Cardiac muscle cell (in vitro differentiated cells and primary cell): ENCODE data around the gene PBX1. TPM values are rescaled to one million over a fixed set of nuclear protein-coding genes. Genes with fewer than 3 reads are reported as not detected.

Experiments used
- DNase-seq, 2 donors: peaks; one replicate each; pipeline versions ENCODE4 v3.0.0 to v3.0.0-alpha.2; 2010 to 2017; ENCODE audit warnings: low read depth in 1 of 2, low spot score in 1 of 2
- H3K27ac ChIP-seq: fragments of 200-600 bp; sonication (generic); 2 replicates; pipeline ENCODE4 v1.5.1; 2016
- H3K27me3 ChIP-seq: fragments of 200-600 bp; sonication (generic); 2 replicates; pipeline ENCODE4 v1.6.0; 2016; ENCODE audit warnings: control low read depth
- H3K36me3 ChIP-seq: fragments of 200-600 bp; sonication (generic); 2 replicates; pipeline ENCODE4 v1.5.1; 2016; ENCODE audit warnings: control low read depth
- H3K4me1 ChIP-seq: fragments of 200-600 bp; sonication (generic); 2 replicates; pipeline ENCODE4 v1.8.1; 2017; ENCODE audit warnings: low read depth, mild to moderate bottlenecking, mixed run types
- H3K4me3 ChIP-seq: fragments of 200-600 bp; sonication (generic); 2 replicates; pipeline ENCODE4 v1.5.1; 2016; ENCODE audit warnings: mild to moderate bottlenecking
- H3K9me3 ChIP-seq: fragments of 200-600 bp; sonication (generic); 2 replicates; pipeline ENCODE4 v1.5.1; 2017; ENCODE audit warnings: low read depth, mild to moderate bottlenecking, control low read depth
- polyA plus RNA-seq: library from polyadenylated mRNA; unstranded; fragments of >200 nt; fragmentation: Nextera tagmentation; extraction: Ambion mirVana; gene quantifications from 2 replicates; pipeline ENCODE4 v1.2.1, GENCODE V29; 2016
- total RNA-seq: library from RNA; depleted of rRNA; stranded (reverse); fragments of >200 nt; gene quantifications from 2 replicates; pipeline ENCODE4 v1.2.3, GENCODE V29; 2016
- TF ChIP-seq, protein P1 (sequence below): IDR thresholded peaks from 2 replicates; pipeline ENCODE4 v1.5.1; 2012; ENCODE audit warnings: low read depth, mild to moderate bottlenecking, low read length

The PBX1 gene
- total and polyA plus RNA-seq, 2 experiments from 2014 or later: 43.5 to 182 TPM

DNA sequence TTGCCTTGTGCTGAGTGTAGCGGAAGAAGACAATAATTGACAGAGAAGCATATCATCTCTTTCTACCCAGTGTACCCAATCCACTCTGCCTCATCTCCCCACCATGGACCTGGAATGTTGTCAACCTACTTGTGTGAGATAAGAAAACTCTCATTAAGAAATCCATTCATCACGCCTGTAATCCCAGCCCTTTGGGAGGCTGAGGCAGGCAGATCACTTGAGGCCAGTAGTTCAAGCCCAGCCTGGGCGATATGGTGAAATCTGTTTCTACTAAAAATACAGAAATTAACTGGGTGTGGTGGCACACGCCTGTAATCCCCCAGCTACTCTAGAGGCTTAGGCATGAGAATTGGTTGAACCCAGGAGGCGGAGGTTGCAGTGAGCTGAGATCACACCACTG is 209.6 kb downstream of the PBX1 start:
- Histone ChIP-seq H3K36me3 (no peaks in the 10 kb centered on the region), H3K9me3 (no peaks in the 10 kb centered on the region), H3K4me3 (no peak overlapping the region), H3K4me1 (peaks cover 53% of the 10 kb centered on the region), H3K27ac (peak overlapping the region; percentile 65), H3K27me3 (no peaks in the 10 kb centered on the region)
- TF ChIP-seq, protein P1, sequence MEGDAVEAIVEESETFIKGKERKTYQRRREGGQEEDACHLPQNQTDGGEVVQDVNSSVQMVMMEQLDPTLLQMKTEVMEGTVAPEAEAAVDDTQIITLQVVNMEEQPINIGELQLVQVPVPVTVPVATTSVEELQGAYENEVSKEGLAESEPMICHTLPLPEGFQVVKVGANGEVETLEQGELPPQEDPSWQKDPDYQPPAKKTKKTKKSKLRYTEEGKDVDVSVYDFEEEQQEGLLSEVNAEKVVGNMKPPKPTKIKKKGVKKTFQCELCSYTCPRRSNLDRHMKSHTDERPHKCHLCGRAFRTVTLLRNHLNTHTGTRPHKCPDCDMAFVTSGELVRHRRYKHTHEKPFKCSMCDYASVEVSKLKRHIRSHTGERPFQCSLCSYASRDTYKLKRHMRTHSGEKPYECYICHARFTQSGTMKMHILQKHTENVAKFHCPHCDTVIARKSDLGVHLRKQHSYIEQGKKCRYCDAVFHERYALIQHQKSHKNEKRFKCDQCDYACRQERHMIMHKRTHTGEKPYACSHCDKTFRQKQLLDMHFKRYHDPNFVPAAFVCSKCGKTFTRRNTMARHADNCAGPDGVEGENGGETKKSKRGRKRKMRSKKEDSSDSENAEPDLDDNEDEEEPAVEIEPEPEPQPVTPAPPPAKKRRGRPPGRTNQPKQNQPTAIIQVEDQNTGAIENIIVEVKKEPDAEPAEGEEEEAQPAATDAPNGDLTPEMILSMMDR: no peak
- DNase-seq: no peak

DNA sequence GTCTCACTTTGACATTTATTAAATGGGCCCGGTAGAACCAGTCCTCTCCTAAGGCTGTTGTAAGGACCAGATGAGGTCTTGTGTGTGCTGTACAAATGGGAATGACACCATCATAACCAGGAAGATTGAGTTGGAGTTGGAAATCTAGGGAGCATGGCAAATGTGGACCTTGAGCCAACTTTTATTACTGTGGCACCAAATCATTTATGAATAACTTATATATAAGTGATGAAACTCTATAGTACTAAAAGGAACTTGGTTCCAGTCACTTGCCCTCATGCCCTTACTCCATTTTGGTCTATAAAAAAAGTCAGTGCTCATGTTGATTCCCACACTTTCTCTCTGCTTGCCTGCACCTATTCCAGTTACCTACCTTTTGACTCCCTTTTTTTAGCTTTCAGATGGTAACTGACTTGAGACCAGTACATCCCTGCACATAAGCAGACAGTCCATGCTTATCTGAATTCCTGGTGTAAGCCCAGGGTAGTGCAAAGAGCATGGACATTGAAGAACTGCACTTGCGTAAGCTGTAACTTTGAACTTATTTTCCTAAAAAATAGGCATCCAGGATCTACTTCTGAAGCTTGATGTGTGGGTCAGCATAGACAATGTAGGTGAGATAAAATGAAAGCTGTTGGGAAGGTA is 210.6 kb downstream of the PBX1 start:
- Histone ChIP-seq H3K4me1 (peaks cover 57% of the 10 kb centered on the region), H3K4me3 (no peak overlapping the region), H3K9me3 (no peaks in the 10 kb centered on the region), H3K27ac (peak overlapping the region; percentile 93), H3K27me3 (no peaks in the 10 kb centered on the region), H3K36me3 (no peaks in the 10 kb centered on the region)
- TF ChIP-seq, protein P1: no peak
- no peak for DNase-seq

DNA sequence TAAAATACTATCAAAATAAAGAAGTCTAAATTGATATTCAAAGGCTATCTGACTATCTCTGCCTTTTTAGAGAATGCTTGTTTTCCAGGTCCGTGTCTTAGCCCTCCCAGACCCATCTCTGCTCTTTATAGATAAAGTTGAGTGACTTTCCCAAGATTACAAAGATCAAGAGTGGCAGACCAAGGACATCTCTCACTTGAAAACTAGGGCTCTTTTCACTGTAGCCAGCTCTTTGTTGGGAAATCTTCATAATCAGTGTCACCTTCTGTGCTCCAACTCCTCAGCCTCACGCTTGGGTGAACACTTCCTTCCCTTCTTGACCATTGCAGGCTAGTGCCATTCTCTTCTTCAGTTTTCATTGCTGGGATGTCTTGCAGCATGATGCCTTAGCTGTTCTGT is 211.1 kb downstream of the PBX1 start:
- H3K4me1 ChIP-seq: peaks cover 58% of the 10 kb centered on the region
- TF ChIP-seq, protein P1: no peak
- H3K36me3 ChIP-seq: no peaks in the 10 kb centered on the region
- no peak overlapping the region for H3K4me3 ChIP-seq
- no peaks in the 10 kb centered on the region for H3K9me3 ChIP-seq
- DNase-seq: no peak
- peak overlapping the region; percentile 93 for H3K27ac ChIP-seq
- no peaks in the 10 kb centered on the region for H3K27me3 ChIP-seq

DNA sequence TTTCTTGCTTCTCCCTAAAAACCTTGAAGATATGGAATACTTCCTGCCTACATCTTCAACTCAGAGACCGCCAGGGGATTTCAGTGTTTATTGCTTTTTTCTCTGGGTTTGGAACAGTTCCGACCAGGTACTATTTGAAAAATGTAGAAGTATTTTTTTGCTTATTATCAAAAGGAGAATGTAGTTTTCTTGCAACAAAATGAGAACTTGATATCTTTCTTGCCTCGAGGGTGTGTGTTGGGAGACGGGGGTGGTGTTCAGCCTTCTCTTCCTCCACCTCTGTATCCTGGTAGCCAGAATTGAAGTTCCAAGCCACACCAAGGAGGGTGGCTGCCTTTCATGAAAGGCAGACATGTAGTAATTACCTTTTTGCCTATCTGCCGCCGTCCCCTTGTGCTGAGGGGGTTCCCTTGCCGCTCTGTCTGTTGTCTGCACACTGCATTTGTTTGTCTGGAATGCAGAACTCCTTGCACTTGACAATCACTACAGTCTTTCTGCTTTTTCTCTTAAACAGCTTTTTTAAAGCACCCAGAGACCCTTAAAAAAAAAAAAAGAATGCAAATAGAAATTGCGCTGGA is 212.1 kb downstream of the PBX1 start:
- Histone ChIP-seq H3K27ac (peak overlapping the region; percentile 93), H3K4me1 (peaks cover 64% of the 10 kb centered on the region), H3K9me3 (no peaks in the 10 kb centered on the region), H3K36me3 (no peaks in the 10 kb centered on the region), H3K4me3 (no peak overlapping the region), H3K27me3 (no peaks in the 10 kb centered on the region)
- peak in 1 of 2 donors; percentile 37 for DNase-seq
- TF ChIP-seq, protein P1: no peak

DNA sequence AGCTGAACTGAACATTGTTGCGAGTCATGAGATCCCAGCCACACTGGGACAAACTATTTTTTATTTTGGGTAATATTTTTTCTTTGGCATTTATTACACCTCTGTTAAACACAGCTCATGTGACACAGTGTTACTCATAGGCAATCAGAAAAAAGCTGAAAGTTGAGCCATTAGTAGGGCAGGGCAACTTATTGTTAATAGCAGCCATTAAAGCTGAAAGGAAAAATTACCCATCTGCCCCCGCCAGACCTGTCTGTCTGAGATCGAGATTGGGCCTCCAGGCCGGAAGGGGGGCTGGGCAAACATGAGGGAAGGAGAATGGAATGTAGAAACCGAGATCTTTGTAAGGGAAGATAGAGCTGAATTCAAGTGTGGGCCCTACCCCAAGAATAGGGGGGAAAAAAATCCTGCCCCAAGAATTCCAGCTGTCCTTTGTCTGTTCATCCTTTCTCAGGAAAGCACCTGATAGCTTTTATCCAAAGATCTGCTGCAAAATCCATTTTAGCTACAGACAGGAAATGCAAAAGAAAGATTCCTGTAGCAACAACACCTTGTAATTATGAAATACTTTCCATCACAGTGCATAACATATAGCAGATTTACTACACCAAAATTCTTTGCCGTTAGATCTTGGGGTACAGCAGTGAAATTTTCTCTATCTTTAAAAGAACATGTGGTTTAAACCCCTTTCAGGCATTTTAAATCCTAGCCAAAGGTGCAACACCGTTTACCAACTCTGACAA is 212.8 kb downstream of the PBX1 start:
- TF ChIP-seq, protein P1: no peak
- DNase-seq: peak in 1 of 2 donors; percentile 79
- H3K36me3 ChIP-seq: no peaks in the 10 kb centered on the region
- peaks cover 69% of the 10 kb centered on the region for H3K4me1 ChIP-seq
- H3K27ac ChIP-seq: peak overlapping the region; percentile 93
- no peaks in the 10 kb centered on the region for H3K9me3 ChIP-seq
- H3K27me3 ChIP-seq: no peaks in the 10 kb centered on the region
- H3K4me3 ChIP-seq: no peak overlapping the region
